Upper lobe of left lung (tissue), 6 donors: ENCODE results near the gene IRF2. TPM values are rescaled to one million over a fixed set of nuclear protein-coding genes. Genes with fewer than 3 reads are reported as not detected.

ENCODE experiments used
- ATAC-seq, 2 donors: fragments of 200-7000 bp; cut with Tn5 transposase; one replicate each; pipeline ENCODE4 v1.9.1; 2022; ENCODE audit warnings: mild to moderate bottlenecking in 2 of 2, moderate library complexity in 2 of 2; ENCODE audit not compliant: low FRiP score in 2 of 2
- DNase-seq, 2 donors: peaks; one replicate each; pipeline ENCODE4 v3.0.0-alpha.2; 2019 to 2020
- H3K27ac ChIP-seq, 4 donors: fragments of 200-600 bp; sonication (generic); one replicate each; pipeline ENCODE4 v1.5.1; 2016 to 2019
- H3K27me3 ChIP-seq, 4 donors: fragments of 200-600 bp; sonication (generic); one replicate each; pipeline ENCODE4 v1.5.1; 2017 to 2019
- H3K36me3 ChIP-seq, 4 donors: fragments of 200-600 bp; sonication (generic); one replicate each; pipeline ENCODE4 v1.5.1; 2016 to 2019
- H3K4me1 ChIP-seq, 4 donors: fragments of 200-600 bp; sonication (generic); one replicate each; pipeline ENCODE4 v1.5.1; 2018 to 2019
- H3K4me3 ChIP-seq, 4 donors: fragments of 200-600 bp; sonication (generic); one replicate each; pipeline ENCODE4 v1.5.1; 2017 to 2019; ENCODE audit warnings: mild to moderate bottlenecking in 2 of 4, moderate library complexity in 1 of 4
- H3K9me3 ChIP-seq, 4 donors: fragments of 200-600 bp; sonication (generic); one replicate each; pipeline ENCODE4 v1.5.1; 2018 to 2019
- CTCF ChIP-seq, 6 experiments: fragments of 450-650 bp in 4 of 6; fragments of 200-600 bp in 2 of 6; sonication (generic) in 2 of 6; IDR thresholded peaks; one replicate each; pipeline ENCODE4 v1.5.1; 2016 to 2019; ENCODE audit warnings: antibody characterized with exemption in 6 of 6
- EP300 ChIP-seq, 4 donors: sonication (generic); formaldehyde crosslinking; IDR thresholded peaks; one replicate each; pipeline ENCODE4 v1.5.1; 2017; ENCODE audit warnings: antibody characterized with exemption in 4 of 4, control low read depth in 2 of 4
- POLR2A ChIP-seq, 4 donors: fragments of 450-650 bp; IDR thresholded peaks; one replicate each; pipeline ENCODE4 v1.5.1; 2016 to 2017; ENCODE audit warnings: antibody characterized with exemption in 4 of 4, mild to moderate bottlenecking in 2 of 4
- POLR2AphosphoS5 ChIP-seq, 2 donors: sonication (generic); formaldehyde crosslinking; IDR thresholded peaks; one replicate each; pipeline ENCODE4 v1.5.1; 2017; ENCODE audit warnings: antibody characterized with exemption in 2 of 2
- WGBS, 2 donors: methylation state at CpG; one replicate each; pipeline ENCODE4 v1.1.5; 2017 to 2018; 5-methylcytosine and 5-hydroxymethylcytosine counted together
- total RNA-seq, 6 donors: library from RNA; depleted of rRNA in 4 of 6; stranded (reverse); fragments of >200 nt in 4 of 6; gene quantifications; one replicate each; pipeline versions ENCODE4 v1.1.0 to v1.2.1, GENCODE V29; 2016 to 2021
- donor health status: DM: no; HTN: no; CAD: no; lungs with moderate emphysema.
- donor health status: DM: no; HTN: yes; CAD: no; lungs with severe emphysema.

The IRF2 gene
- total RNA-seq, 6 donors from 2014 or later: 25.5 to 46.1 (median 41.7) TPM

DNA sequence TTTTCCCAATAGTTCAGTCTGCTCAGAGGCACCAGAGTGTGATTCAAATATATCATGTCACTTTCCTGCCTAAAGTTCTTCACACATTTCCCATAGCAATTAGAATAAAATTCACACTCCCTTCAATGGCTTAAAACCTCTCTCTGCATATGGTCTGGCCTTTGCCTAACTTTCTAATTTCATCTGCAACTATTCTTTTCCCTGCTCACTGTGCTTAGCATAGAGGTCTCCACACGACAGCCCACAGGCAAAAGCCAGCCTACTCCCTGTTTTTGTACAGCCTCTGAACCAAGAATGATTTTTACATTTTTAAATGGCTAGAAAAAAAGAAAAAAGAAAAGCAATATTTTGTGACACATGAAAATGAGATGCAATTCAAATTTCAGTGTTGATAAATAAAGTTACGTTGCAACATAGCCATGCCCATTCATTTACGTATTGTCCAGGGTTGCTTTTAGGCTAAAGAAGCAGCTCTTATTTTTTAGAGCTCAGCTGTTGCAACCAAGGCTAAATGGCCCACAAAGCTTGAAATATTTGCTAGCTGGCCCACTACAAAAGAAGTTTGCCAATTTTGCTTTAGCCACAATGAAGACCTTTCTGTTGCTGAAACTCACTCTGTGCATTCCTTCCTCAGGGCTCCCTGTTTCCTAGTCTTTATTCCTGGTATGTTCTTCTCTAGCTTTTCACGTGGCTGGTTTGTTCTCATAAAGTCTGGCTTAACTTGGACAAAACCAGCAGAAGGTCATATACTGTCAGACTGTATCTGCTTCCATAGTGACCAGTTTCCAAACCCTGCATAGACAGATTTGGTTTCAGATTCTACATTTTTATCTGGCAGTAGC lies 26.6 kb upstream of the IRF2 start:
- TF ChIP-seq POLR2A (IDR thresholded peaks at IDR 0.05) (no peak), CTCF (IDR thresholded peaks at IDR 0.05) (no peak), POLR2AphosphoS5 (IDR thresholded peaks at IDR 0.05) (no peak), EP300 (IDR thresholded peaks at IDR 0.05) (no peak)
- H3K9me3 ChIP-seq: no peaks in the 10 kb centered on the region
- ATAC-seq (no peak), DNase-seq (no peak)
- H3K36me3 ChIP-seq: no peaks in the 10 kb centered on the region
- no peak overlapping the region for H3K4me3 ChIP-seq
- 86% methylated on average over 4 of the region's 4 CpGs for WGBS, 2 donors
- H3K27me3 ChIP-seq: no peaks in the 10 kb centered on the region
- H3K4me1 ChIP-seq: peaks cover 6 to 13% (median 9%) of the 10 kb centered on the region in 4 donors
- H3K27ac ChIP-seq: no peak overlapping the region

DNA sequence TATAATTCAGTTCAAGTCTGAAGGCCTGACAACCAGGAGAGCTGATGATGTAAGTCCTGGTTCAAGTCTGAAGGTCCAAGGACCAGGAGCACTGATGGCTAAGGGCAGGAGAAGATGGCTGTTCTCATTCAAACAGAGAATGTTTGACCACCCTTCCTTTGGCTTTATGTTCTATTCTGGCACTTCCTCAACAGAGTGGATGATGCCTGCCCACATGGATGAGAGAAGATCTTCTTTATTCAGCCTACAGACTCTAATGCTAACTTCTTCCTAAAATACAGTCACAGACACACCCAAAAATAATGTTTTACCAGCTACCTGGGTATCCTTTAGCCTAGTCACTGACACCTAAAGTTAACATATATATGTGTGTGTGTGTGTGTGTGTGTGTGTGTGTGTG lies 25.6 kb upstream of the IRF2 start:
- H3K27ac ChIP-seq: no peak overlapping the region
- H3K36me3 ChIP-seq: no peaks in the 10 kb centered on the region
- no peaks in the 10 kb centered on the region for H3K9me3 ChIP-seq
- TF ChIP-seq EP300 (IDR thresholded peaks at IDR 0.05): no peak
- no peak for TF ChIP-seq POLR2AphosphoS5 (IDR thresholded peaks at IDR 0.05)
- no peak for TF ChIP-seq POLR2A (IDR thresholded peaks at IDR 0.05)
- TF ChIP-seq CTCF (IDR thresholded peaks at IDR 0.05): no peak
- H3K27me3 ChIP-seq: no peaks in the 10 kb centered on the region
- no peak for ATAC-seq
- DNase-seq: no peak
- no peak overlapping the region for H3K4me3 ChIP-seq
- peaks cover 6 to 13% (median 9%) of the 10 kb centered on the region in 4 donors for H3K4me1 ChIP-seq

DNA sequence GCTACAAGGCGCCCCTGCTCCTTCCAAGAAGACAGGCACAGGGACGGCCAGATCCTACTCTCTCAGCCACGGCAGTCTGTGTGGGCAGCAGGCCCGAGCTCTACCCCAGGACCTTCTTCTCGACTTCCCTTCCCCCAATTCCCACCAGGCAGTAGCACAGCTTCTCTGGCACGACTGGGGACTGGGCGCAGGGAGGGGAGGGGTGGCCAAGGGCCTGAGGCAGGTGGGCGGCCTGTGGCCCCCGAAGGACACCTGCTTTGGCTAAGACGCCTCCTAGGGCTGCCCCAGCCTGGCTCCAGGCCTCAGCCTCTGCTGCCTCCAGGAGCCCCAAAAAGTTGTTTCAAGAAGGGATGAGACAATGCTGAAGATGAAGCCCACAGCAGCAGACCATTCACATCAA lies 24.2 kb upstream of the IRF2 start:
- Histone ChIP-seq H3K4me3 (no peak overlapping the region), H3K4me1 (peaks cover 0 to 3% (median 2%) of the 10 kb centered on the region in 4 donors), H3K36me3 (no peaks in the 10 kb centered on the region), H3K27me3 (no peaks in the 10 kb centered on the region), H3K27ac (no peak overlapping the region), H3K9me3 (no peaks in the 10 kb centered on the region)
- 94 to 100% methylated on average over 3 to 10 of the region's 10 CpGs for WGBS, 2 donors
- DNase-seq (peak in 1 of 2 donors; percentile 49), ATAC-seq (no peak)
- TF ChIP-seq POLR2A (IDR thresholded peaks at IDR 0.05) (no peak), EP300 (IDR thresholded peaks at IDR 0.05) (no peak), POLR2AphosphoS5 (IDR thresholded peaks at IDR 0.05) (no peak), CTCF (IDR thresholded peaks at IDR 0.05) (no peak)

- Histone ChIP-seq H3K27ac (no peak overlapping the region), H3K4me3 (no peak overlapping the region), H3K27me3 (no peaks in the 10 kb centered on the region), H3K36me3 (no peaks in the 10 kb centered on the region), H3K9me3 (no peaks in the 10 kb centered on the region), H3K4me1 (no peaks in the 10 kb centered on the region)
- ATAC-seq: no peak
- 67 to 76% methylated on average over 8 of the region's 8 CpGs for WGBS, 2 donors
- DNase-seq: no peak
- TF ChIP-seq EP300 (IDR thresholded peaks at IDR 0.05) (no peak), POLR2A (IDR thresholded peaks at IDR 0.05) (no peak), CTCF (IDR thresholded peaks at IDR 0.05) (no peak), POLR2AphosphoS5 (IDR thresholded peaks at IDR 0.05) (no peak)
These were observed 15.4 kb upstream of the IRF2 start for GRCh38 chr4:184489771-184490170.

DNA sequence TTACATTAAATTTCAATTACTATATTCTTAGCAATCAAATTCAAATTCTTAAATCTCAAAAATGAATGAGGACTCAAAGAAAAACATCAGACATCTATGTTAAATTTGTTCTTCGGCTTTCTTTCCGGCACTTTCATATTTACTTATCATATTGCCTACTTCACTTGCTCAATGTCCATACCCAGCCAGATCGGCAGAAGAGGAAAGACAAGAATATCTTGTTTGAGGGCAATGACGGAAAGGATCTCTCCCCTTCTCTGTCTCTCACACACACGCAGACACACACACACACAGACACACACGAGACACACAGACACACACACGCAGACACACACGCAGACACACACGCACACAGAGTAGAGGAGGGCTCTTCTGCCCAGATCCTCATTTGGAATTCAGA lies 13.2 kb upstream of the IRF2 start:
- ATAC-seq (no peak), DNase-seq (no peak)
- peak overlapping the region in 1 of 4 donors; percentile 4 for H3K27ac ChIP-seq
- no peaks in the 10 kb centered on the region for H3K36me3 ChIP-seq
- H3K4me1 ChIP-seq: no peaks in the 10 kb centered on the region
- WGBS, 2 donors: 67 to 77% methylated on average over 9 of the region's 9 CpGs
- no peak for TF ChIP-seq CTCF (IDR thresholded peaks at IDR 0.05)
- TF ChIP-seq POLR2A (IDR thresholded peaks at IDR 0.05): no peak
- TF ChIP-seq EP300 (IDR thresholded peaks at IDR 0.05): no peak
- TF ChIP-seq POLR2AphosphoS5 (IDR thresholded peaks at IDR 0.05): no peak
- no peak overlapping the region for H3K4me3 ChIP-seq
- no peaks in the 10 kb centered on the region for H3K9me3 ChIP-seq
- H3K27me3 ChIP-seq: no peaks in the 10 kb centered on the region
